HEK293 (cell line): ENCODE measurements around the gene CLMN.

Experiments
- ZNF398 ChIP-seq: fragments of 450-650 bp; formaldehyde crosslinking; IDR thresholded peaks from 2 replicates; pipeline ENCODE4 v1.5.1; 2017; ENCODE audit warnings: missing biosample characterization, missing genetic modification characterization
- ZNF473 ChIP-seq: fragments of 450-650 bp; formaldehyde crosslinking; IDR thresholded peaks from 2 replicates; pipeline ENCODE4 v1.5.1; 2017; ENCODE audit warnings: missing biosample characterization, missing genetic modification characterization
- ZNF670 ChIP-seq: fragments of 450-650 bp; formaldehyde crosslinking; IDR thresholded peaks from 2 replicates; pipeline ENCODE4 v1.5.1; 2016; ENCODE audit warnings: missing biosample characterization, missing genetic modification characterization, low read depth

- TF ChIP-seq ZNF670 (tag by site-specific recombination) (no peak), ZNF398 (tag by site-specific recombination) (no peak), ZNF473 (tag by site-specific recombination) (no peak)
Observed at GRCh38 chr14:95215094-95215725, 104.5 kb downstream of the CLMN start.
